ENCODE results near the gene EVI5.
"Not testable (repeated sequence)": the region's sequence is repeated elsewhere in the genome, so short reads cannot be mapped to it uniquely, and the experiment has no call there.

Gene EVI5

DNA sequence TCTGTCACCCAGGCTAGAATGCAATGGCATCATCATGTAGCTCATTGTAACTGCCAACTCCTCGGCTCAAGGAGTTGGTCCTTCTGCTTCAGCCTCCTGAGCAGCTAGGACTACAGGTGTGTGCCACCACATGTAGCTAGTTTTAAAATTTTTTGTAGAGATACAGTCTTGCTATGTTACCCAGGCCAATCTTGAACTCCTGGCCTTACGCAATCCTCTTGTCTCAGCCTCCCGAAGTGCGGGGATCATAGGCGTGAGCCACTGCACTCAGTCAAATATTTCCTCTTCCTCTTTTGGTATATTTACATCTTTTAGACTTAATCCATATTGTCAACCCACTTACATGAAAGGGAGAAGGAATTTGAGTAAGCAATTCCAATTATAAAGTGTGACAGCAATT lies 121.1 kb downstream of the EVI5 start:
- no peak for DNase-seq

DNA sequence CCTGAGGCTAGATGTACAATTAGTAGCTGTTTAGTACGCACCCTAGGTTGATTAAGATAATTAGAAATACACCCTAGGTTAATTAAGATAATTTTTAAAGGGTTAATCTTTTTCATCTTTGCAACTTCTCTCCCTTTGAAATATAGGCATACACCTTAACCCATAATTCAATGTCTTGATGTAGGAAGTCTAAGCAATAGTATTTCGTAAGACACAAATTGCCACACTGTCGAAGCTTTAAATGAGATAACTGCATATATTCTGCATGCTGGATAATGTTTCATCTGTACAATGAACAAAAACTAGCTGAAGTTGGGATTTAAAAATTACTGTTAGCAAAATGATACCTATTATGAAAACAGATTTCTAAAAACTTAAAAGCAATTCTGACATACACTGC lies 122.9 kb downstream of the EVI5 start:
- no peak for DNase-seq

DNA sequence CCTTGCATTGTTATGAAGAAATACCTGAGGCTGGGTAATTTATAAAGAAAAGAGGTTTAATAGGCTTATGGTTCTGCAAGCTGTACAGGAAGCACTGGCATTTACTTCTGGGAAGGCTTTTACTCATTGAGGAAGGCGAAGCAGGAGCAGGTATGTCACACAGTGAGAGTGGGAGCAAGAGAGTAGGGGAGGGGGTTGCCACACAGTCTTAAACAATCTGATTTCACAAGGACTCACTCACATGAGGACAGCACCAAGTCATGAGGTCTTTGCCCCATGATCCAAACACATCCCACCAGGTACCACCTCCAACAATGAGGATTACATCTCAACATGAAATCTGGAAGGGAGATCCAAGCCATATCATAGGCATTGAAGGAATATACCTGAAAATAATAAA lies 127.2 kb downstream of the EVI5 start:
- no peak for DNase-seq

DNA sequence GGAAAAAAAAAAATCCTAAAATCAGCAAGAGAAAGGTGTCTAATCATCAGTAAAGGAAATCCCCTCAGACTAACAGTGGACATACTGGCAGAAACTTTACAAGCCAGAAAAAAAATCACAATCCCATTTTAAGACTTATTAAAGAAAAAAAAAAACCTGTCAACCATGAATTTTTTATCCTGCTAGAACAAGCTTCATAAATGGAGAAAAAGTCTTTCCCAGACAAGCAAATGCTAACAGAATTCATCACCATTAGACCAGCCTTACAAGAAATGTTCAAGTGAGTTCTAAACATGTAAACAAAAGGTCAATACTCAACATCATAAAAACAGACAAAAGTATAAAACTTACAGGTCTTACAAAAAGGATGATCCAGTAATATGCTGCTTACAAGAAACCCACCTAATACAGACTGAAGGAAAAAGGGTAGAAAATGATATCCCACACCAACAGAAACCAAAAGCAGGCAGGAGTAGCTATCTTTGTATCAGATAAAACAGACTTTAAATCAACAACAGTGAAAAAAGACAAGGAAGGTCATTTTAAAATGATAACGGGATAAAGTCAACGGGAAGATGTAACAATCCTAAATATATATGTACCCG lies 129.6 kb downstream of the EVI5 start:
- DNase-seq: no peak

DNA sequence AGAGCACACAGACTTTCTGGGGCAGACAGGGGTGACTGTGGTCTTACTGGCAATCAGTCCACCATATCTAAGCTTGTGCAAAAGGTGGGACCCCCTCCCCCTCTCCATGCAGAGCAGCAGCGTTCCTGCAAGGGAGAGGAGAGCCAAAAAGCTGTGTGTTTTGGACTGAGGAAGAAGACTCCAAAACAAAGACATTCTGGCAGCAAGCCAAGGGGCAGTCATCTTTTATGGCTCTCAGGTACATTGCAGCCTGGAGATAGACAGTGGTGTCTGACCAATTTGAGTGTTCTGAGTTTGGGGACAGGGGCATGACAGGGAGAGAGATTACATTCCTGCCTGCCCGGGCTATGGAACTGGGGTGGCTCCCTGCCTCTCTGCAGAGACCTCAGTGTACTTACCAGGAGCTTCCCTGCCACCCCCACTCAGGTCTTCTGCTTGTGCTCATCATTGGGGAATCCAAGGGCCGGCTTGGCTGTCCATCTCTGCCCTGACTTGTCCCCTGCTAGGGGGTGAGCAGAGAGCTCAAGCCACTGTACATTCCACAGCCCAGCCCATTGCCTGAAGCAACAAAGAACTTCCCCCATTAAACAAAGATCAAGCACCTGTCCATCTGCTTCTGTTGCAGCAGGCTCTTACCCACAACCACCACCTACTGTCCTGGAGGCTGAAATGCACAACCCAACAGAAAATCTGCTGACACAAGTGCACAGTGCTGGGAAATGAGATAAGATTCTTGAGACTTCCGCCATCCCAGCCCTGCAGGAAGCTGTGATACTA lies 131.1 kb downstream of the EVI5 start:
- DNase-seq: peak; percentile 5

DNA sequence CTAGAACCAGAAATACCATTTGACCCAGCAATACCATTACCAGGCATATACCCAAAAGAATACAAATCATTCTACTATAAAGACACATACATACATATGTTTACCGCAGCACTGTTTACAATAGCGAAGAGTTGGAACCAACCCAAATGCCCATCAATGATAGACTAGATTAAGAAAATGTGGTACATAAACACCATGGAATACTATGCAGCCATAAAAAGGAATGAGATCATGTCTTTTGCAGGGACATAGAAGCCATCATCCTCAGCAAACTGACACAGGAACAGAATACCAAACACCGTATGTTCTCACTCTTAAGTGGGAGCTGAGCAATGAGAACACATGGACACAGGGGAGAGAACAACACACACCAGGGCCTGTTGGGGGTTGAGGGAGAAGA lies 144.2 kb downstream of the EVI5 start:
- not testable (repeated sequence) for DNase-seq

DNA sequence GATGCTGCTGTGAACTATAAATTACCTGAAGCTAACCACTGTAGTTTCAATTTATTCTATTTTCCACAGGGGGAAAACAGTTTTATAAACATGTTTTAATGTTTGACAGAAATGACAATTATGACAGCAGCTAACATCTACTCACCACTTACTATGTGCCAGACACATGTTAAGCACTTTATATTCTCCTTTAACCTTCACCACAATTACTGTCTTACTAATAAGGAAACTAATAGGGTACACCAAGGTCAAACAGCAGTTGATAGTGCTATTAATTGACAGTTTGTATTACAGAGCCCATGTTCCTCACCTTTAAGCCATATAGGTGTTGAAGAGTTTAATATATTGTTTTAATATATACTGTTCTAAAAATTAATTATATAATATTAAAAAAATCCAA lies 146.4 kb downstream of the EVI5 start:
- no peak for DNase-seq

DNA sequence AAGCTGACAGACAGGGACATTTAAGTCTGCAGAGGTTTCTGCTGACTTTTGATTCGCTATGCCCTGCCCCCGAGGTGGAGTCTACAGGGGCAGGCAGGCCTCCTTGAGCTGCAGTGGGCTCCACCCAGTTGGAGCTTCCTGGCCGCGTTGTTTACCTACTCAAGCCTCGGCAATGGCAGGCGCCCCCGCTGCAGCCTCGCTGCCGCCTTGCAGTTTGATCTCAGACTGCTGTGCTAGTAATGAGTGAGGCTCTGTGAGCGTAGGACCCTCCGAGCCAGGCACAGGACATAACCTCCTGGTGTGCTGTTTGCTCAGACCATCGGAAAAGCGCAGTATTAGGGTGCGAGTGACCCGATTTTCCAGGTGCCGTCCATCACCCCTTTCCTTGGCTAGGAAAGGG lies 149.7 kb downstream of the EVI5 start:
- not testable (repeated sequence) for DNase-seq

DNA sequence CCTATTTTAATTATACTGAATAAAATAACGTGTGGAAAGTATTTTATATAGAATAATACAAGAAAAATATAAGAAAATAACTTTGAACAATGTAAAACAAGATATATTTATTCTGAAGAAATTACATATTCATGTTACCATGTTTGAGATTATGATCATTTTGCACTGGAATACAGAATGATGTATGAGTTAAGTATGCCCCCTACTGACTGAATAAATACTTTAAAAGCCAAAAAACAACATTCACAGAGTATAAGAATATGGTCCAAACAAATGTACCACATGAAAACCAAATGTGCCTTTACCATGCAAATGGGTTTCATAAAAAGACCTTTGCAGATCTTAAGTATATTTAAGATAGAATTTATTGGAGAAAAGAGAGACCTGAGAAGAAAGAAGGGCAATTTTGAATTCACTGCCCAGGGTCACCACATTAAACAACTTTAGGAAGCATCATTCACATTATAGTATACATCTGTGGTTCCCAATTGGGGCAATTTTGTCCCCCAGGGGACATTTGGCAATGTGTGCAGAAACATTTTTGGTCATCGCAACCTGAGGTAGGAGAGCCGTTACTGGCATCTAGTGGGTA lies 161.6 kb downstream of the EVI5 start:
- peak; percentile 8 for DNase-seq

DNA sequence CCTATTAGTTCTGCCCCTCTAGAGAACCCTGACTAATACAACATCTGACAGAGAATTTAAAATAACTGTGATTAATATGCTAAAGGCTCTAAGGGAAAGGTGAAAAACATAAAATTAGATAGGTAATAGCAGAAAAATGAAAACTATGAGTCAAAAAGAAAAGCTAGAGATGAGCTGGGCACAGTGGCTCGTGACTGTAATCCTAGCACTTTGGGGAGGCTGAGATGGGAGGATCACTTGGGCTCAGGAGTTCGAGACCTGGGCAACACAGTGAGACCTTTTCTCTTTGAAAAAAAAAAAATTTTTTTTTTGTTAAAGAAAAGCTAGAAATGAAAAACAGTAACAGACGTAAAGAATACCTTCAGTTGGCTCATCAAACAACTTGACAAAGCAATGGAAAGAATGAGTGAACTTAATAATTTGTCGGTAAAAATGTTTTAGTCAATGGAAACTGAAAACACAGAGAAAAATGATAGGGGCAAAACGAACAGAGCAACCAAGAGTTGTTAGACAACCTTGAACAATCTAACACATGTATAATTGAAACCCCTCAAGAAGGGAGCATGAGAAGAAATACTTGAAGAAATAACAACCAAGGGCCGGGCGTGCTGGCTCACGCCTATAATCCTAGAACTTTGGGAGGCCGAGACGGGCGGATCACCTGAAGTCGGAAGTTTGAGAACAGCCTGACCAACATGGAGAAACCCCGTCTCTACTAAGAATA lies 165.3 kb downstream of the EVI5 start:
- DNase-seq: no peak

DNA sequence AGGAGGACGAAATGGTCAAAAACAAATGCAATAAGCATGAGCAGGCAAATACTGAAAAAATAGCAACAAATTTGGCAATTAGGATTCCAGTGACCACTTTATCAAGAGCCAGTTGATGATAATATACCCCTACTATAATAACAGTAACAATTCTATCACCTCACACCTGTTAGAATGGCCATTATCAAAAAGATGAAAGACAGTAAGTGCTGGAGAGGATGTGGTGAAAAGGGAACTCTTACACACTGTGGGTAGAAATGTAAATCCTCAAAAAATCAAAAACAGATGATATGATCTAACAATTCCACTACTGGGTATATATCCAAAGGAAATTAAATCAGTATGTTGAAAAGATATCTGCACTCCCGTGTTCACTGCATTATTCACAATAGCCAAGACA lies 183.9 kb downstream of the EVI5 start:
- DNase-seq: no peak

DNA sequence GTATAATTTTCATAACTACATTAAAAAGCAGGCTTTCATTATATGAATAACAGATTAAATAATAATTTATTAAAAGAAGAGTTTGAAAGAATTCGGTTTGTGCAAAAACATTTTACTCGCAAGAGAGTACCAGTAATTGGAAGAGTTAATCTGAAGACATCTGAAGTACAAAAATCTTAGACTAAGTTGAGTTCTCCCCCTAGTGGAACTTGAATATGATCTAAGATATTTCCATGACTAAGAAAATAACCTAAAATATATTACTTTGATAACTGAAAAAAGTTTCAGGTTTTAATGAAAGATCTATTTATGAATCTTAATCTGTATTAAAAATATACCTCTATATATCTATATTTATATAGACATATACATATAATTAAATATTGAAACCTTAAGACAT lies 185.7 kb downstream of the EVI5 start:
- peak; percentile 26 for DNase-seq

DNA sequence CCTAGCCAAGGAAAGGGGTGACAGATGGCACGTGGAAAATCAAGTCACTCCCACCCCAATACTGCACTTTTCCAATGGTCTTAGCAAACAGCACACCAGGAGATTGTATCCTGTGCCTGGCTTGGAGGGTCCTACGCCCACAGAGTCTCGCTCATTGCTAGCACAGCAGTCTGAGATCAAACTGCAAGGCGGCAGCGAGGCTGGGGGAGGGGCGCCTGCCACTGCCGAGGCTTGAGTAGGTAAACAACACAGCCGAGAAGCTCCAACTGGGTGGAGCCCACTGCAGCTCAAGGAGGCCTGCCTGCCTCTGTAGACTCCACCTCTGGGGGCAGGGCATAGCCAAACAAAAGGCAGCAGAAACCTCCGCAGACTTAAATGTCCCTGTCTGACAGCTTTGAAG lies 195.5 kb downstream of the EVI5 start:
- not testable (repeated sequence) for DNase-seq

DNA sequence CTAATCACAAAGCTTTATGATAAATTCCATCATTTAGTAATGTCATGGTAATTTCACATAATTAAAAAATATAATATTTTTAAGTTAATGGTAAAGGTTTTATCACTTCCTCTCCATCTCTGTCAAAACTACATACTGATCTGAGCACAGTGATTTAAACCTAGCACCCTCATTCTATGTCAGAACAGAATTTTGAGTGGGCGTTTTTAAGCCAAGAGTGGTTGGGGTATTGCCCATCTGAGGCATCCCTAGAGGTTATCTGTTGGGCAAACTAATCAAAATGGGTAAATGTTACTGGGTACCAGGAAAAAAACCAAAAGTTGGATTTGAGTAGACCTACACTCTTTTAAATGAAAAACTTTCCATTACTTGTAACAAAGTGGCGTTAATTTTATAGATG lies 197.5 kb downstream of the EVI5 start:
- no peak for DNase-seq

DNA sequence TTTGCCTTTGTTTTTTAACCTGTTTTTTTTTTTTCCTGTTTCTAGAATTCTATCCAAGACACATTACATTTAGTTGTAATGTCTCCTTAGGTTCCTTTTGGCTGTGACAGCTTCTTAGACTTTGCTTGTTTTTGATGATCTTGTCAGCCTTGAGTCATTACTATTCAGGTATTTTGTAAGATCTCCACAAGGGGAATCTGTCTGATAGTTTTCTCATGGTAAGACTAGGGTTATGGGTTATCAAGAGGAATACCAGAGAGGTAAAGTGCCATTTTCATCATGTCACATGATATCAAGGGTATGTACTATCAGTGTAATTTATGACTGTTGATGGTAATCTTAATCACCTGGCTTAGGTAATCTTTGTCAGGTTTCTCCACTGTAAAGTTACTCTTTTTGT lies 199.1 kb downstream of the EVI5 start:
- no peak for DNase-seq

DNA sequence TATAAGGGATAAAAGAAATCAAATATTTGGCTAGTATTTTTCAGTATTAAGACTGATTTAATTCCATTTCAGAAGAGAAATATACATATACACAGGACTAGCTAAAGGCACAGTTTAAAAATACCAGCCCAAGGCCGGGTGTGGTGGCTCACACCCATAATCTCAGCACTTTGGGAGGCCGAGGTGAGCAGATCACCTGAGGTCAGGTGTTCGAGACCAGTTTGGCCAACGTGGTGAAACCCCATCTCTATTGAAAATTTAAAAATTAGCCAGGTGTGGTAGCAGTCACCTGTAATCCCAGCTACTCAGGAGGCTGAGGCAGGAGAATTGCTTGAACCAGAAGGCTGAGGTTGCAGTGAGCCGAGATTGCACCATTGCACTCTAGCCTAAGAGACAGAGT lies 200.1 kb downstream of the EVI5 start:
- DNase-seq: not testable (repeated sequence)

DNA sequence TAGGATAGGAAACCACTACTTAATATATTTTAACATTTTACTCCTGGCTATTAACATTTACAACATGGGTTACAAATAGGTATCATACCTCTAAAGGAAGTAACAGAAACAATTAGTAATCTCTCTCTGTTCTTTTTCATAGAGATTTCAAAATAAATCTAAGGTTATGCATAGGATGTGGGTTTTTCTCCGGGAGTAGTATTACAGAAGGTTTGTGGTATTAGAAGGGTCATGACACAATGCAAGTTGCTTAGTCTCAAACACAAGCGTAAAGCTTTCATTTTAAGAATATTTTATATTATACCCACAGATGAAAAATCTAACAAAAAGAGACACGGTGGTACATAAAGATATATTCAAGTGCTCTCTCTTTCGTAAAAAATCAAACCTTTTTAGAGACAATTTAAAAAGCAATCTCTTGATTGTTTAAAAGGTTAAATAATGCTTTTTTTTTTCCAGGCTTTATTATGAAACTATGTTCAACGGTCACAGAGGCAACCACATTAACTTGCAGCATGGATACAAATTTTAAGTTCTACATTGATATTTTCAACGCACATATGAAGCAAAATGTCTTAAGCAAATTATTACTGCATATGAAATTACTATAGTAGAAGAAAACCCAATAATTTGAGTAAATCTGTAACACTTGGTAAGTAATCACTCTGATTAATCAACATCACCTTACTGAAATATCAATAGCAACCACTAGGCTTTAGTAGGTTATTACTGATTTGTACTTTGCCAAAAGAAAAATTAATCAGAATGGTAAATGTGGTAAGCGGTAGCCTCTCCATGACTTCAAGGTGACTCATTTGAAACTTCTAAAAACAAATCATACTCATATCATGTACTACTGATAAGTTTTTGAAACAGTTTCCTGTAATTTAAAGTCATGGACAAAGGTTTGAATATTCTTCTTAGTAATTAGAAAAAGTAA lies 200.8 kb downstream of the EVI5 start:
- no peak for DNase-seq

DNA sequence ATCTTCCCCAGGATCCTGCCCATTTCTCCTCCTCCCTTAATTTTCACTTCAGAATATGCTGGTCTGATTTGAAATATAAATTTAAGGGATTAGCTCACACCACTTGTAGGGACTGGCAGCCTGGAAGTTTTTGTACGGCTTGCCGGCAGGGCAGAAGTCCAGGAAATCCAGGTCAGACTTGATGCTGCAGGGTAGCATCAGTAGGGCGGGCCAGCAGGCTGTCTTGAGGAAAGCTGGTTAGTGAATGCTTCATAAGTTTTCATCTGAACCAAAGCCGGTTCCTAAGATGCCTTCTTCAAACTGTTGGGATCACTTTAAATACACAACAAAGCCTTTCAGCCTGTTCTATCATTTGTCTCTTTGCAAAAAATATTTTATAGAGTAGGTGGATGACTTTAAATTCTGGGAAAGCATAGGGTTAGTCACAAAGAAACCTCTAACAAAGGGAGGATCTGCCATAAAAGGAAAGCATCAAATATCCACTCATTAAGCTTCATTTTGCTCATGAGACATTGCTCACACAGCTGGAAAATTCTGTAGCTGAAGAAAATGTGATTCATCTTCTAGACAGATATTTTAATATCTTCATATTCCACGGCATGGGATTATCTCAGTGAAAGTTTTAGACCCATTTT lies 207.5 kb downstream of the EVI5 start:
- DNase-seq: no peak

DNA sequence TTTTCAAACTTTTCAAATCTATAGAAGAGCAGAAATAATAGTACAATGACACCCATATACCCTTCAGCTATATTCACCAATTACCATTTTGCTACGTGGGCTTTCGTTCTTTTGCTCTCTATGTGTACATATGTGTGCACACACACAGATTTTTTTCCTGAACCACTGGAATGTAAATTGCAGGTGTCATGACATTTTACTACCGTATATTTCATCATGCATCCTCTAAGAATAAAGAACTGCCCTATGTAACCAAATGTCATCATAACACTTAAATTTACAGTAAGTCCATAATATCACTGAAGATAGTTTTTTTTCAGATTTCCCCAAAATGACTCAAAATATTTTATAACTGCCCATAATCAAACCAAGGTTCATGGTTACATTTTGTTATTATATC lies 209.8 kb downstream of the EVI5 start:
- DNase-seq: no peak

DNA sequence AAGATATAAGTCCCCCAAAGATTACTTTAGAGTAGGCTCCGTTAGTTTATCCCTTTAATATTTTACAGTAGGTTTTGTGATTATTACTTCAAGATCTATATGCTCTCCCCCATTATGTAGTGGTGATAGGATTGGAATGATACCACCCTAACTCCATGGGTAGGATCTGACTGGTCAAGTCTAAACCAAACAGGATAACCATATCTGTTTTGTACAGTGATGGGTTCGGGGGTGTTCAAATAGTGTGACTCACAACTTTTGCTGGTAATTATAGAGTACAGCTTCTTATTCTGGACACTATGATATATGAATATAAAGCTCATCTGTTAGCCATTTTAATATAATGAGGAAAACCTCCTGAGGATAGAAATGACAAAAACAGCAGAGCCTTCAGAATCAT lies 212.4 kb downstream of the EVI5 start:
- peak; percentile 4 for DNase-seq

DNA sequence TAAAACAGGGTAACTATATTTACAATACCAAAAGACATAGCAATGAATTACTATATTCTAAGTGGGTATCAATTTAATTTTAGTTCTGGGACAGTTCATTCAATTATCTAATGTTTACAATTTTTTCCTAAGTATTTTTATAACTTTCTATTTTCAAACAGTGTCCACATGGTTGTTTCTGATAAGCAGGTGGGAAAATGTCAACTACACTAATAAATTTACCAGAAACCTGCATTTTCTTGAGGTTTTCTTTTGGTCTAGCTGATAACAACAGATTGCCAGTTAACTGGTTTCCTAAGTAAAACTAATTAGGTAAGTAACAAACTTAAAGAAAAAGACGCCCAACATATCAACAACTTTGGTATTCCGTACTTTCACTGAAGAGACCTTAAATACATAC lies 213.3 kb downstream of the EVI5 start:
- no peak for DNase-seq

DNA sequence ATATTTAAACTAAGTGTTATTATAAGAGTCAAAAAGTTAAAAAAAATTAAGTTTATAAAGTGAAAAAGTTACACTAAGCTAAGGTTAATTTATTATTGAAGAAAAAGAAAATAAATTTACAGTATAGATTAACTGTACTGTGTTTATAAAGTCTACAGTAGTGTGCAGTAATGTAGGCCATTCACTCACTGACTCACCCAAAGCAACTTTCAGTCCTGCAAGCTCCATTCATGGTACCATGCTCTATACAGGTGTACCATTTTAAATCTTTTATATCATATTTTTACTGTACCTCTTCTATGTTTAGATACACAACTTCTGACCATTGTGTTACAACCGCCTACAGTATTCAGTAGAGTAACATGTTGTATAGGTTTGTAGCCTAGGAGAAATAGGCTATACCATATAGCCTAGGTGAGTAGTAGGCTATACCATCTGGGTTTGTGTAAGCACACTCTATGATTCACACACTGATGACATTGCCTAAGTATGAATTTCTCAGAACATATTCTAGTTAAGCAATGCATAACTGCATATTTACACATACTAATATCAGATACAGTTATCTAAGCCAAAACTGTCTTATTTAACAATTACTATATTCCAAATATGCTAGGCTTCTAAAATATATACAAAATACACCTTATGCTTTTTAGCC lies 217.6 kb downstream of the EVI5 start:
- no peak for DNase-seq
